Neural cell (in vitro differentiated cells): ENCODE measurements around the gene SEPTIN2. TPM values are rescaled to one million over a fixed set of nuclear protein-coding genes. Genes with fewer than 3 reads are reported as not detected.
"Not testable (repeated sequence)": the region's sequence is repeated elsewhere in the genome, so short reads cannot be mapped to it uniquely, and the experiment has no call there.

ENCODE experiments used
- H2AFZ ChIP-seq: fragments of 200-600, 300-800 bp; sonication (generic), shearing (Covaris generic); 2 replicates; pipeline ENCODE4 v1.6.0; 2014; ENCODE audit warnings: low read depth, mild to moderate bottlenecking, antibody characterized with exemption, low read length, moderate library complexity
- H3F3A ChIP-seq: fragments of 200-600 bp; shearing (Covaris generic); 2 replicates; pipeline ENCODE4 v1.6.1; 2016; ENCODE audit warnings: mild to moderate bottlenecking, moderate library complexity, mixed read lengths, antibody characterized with exemption, low read length; ENCODE audit not compliant: insufficient read depth, poor library complexity, severe bottlenecking
- H3K27ac ChIP-seq: fragments of 200-600, 300-800 bp; sonication (generic), shearing (Covaris generic); 2 replicates; pipeline ENCODE4 v1.5.1; 2014; ENCODE audit warnings: mild to moderate bottlenecking, low read length, moderate library complexity
- H3K27me3 ChIP-seq: fragments of 300-800, 200-600 bp; sonication (generic), shearing (Covaris generic); 2 replicates; pipeline ENCODE4 v1.6.0; 2014; ENCODE audit warnings: mild to moderate bottlenecking, low read depth, low read length, moderate library complexity; ENCODE audit not compliant: insufficient read depth
- H3K36me3 ChIP-seq: fragments of 300-800, 200-600 bp; sonication (generic), shearing (Covaris generic); 2 replicates; pipeline ENCODE4 v1.5.1; 2014; ENCODE audit warnings: mild to moderate bottlenecking, antibody characterized with exemption, low read length, moderate library complexity; ENCODE audit not compliant: insufficient read depth
- H3K4me2 ChIP-seq: fragments of 300-800, 200-600 bp; sonication (generic), shearing (Covaris generic); 2 replicates; pipeline ENCODE4 v1.6.0; 2014; ENCODE audit warnings: mild to moderate bottlenecking, low read length
- H3K4me3 ChIP-seq: fragments of 300-800, 200-600 bp; sonication (generic), shearing (Covaris generic); 2 replicates; pipeline ENCODE4 v1.5.1; 2014; ENCODE audit warnings: mild to moderate bottlenecking, low read length, moderate library complexity
- H3K79me2 ChIP-seq: fragments of 200-600 bp; shearing (Covaris generic); replicated peaks from 2 replicates; pipeline ENCODE4 v1.6.0; 2014; ENCODE audit warnings: mild to moderate bottlenecking, low read length, moderate library complexity; ENCODE audit not compliant: insufficient read depth
- H3K9ac ChIP-seq: fragments of 300-800, 200-600 bp; sonication (generic), shearing (Covaris generic); 2 replicates; pipeline ENCODE4 v1.6.1; 2016; ENCODE audit warnings: mild to moderate bottlenecking, low read length, mixed read lengths
- H3K9me2 ChIP-seq: fragments of 200-600 bp; shearing (Covaris generic); 2 replicates; pipeline ENCODE4 v1.6.1; 2016; ENCODE audit warnings: mild to moderate bottlenecking, low read length, mixed read lengths; ENCODE audit not compliant: insufficient read depth
- H3K9me3 ChIP-seq: fragments of 200-600, 300-800 bp; sonication (generic), shearing (Covaris generic); 2 replicates; pipeline ENCODE4 v1.6.1; 2016; ENCODE audit warnings: mild to moderate bottlenecking, mixed run types, low read length, moderate library complexity, mixed read lengths
- H4K20me1 ChIP-seq: fragments of 200-600 bp; shearing (Covaris generic); 2 replicates; pipeline ENCODE4 v1.6.1; 2016; ENCODE audit warnings: mild to moderate bottlenecking, mixed run types; ENCODE audit not compliant: insufficient read depth
- CTCF ChIP-seq: fragments of 450-650 bp; IDR thresholded peaks from 2 replicates; pipeline ENCODE4 v1.5.1; 2014; ENCODE audit warnings: antibody characterized with exemption, mild to moderate bottlenecking, moderate library complexity; ENCODE audit not compliant: poor library complexity, severe bottlenecking
- EP300 ChIP-seq: fragments of 450-650 bp; conservative IDR thresholded peaks from 2 replicates; pipeline ENCODE4 v1.6.1; 2014; ENCODE audit warnings: antibody characterized with exemption, mild to moderate bottlenecking, moderate library complexity; ENCODE audit not compliant: poor library complexity, severe bottlenecking
- EZH2 ChIP-seq: fragments of 200-600, 300-800 bp; shearing (Covaris generic), sonication (generic); IDR thresholded peaks from 2 replicates; pipeline ENCODE4 v1.6.1; 2014; ENCODE audit warnings: antibody characterized with exemption, low read length, borderline replicate concordance, mild to moderate bottlenecking; ENCODE audit not compliant: insufficient read depth, poor library complexity, severe bottlenecking
- MXI1 ChIP-seq: fragments of 450-650 bp; conservative IDR thresholded peaks from 2 replicates; pipeline ENCODE4 v1.6.1; 2014; ENCODE audit warnings: antibody characterized with exemption, mild to moderate bottlenecking; ENCODE audit not compliant: poor library complexity, severe bottlenecking
- POLR2AphosphoS5 ChIP-seq: IDR thresholded peaks from 2 replicates; pipeline ENCODE4 v1.6.1; 2012
- RAD21 ChIP-seq: fragments of 450-650 bp; conservative IDR thresholded peaks from 2 replicates; pipeline ENCODE4 v1.6.1; 2014; ENCODE audit warnings: antibody characterized with exemption, mild to moderate bottlenecking, moderate library complexity
- REST ChIP-seq: IDR thresholded peaks from 2 replicates; pipeline ENCODE4 v1.6.1; 2012; ENCODE audit warnings: borderline replicate concordance
- SMC3 ChIP-seq: fragments of 450-650 bp; conservative IDR thresholded peaks from 2 replicates; pipeline ENCODE4 v1.6.1; 2014; ENCODE audit warnings: antibody characterized with exemption, mild to moderate bottlenecking, moderate library complexity; ENCODE audit not compliant: poor library complexity
- TAF1 ChIP-seq: IDR thresholded peaks from 2 replicates; pipeline ENCODE4 v1.6.1; 2012; ENCODE audit warnings: low read depth
- polyA plus RNA-seq: library from polyadenylated mRNA; depleted of rRNA; stranded (reverse); fragments of >200 nt; gene quantifications from 2 replicates; pipeline ENCODE4 v1.2.3, GENCODE V29; 2014

SEPTIN2 gene
- polyA plus RNA-seq, 1 donor from 2014 or later: 467 TPM

GRCh38 chr2:241390301-241391206 is 74.8 kb downstream of the SEPTIN2 start:
- H3K27me3 ChIP-seq: no peaks in the 10 kb centered on the region
- no peaks in the 10 kb centered on the region for H3K9me2 ChIP-seq
- no peak overlapping the region for H2AFZ ChIP-seq
- H3K4me2 ChIP-seq: no peak overlapping the region
- H3K79me2 ChIP-seq: no peaks in the 10 kb centered on the region
- no peak overlapping the region for H3K27ac ChIP-seq
- TF ChIP-seq RAD21 (no peak), CTCF (no peak), EP300 (no peak), MXI1 (no peak), TAF1 (no peak), SMC3 (no peak), EZH2 (no peak)
- H3K9me3 ChIP-seq: no peaks in the 10 kb centered on the region
- no peaks in the 10 kb centered on the region for H4K20me1 ChIP-seq
- no peak overlapping the region for H3K4me3 ChIP-seq
- no peaks in the 10 kb centered on the region for H3F3A ChIP-seq
- no peaks in the 10 kb centered on the region for H3K36me3 ChIP-seq
- H3K9ac ChIP-seq: no peak overlapping the region

- TF ChIP-seq CTCF (no peak), SMC3 (no peak), REST (no peak), POLR2AphosphoS5 (no peak), EZH2 (no peak), TAF1 (no peak), MXI1 (no peak), EP300 (no peak), RAD21 (no peak)
- H2AFZ ChIP-seq: no peak overlapping the region
- no peaks in the 10 kb centered on the region for H4K20me1 ChIP-seq
- H3K36me3 ChIP-seq: no peaks in the 10 kb centered on the region
- H3F3A ChIP-seq: no peaks in the 10 kb centered on the region
- no peak overlapping the region for H3K9ac ChIP-seq
- H3K4me2 ChIP-seq: no peak overlapping the region
- no peak overlapping the region for H3K27ac ChIP-seq
- no peaks in the 10 kb centered on the region for H3K27me3 ChIP-seq
- no peaks in the 10 kb centered on the region for H3K9me3 ChIP-seq
- no peaks in the 10 kb centered on the region for H3K79me2 ChIP-seq
- no peaks in the 10 kb centered on the region for H3K9me2 ChIP-seq
- H3K4me3 ChIP-seq: no peak overlapping the region
These were observed 76.4 kb downstream of the SEPTIN2 start for GRCh38 chr2:241391892-241392665.

GRCh38 chr2:241392753-241393152 is 77.0 kb downstream of the SEPTIN2 start:
- not testable (repeated sequence) for H3K36me3 ChIP-seq, H3F3A ChIP-seq, H3K9me2 ChIP-seq, H2AFZ ChIP-seq, H4K20me1 ChIP-seq, H3K9me3 ChIP-seq, H3K4me3 ChIP-seq, H3K27ac ChIP-seq, H3K4me2 ChIP-seq, H3K9ac ChIP-seq, H3K27me3 ChIP-seq, H3K79me2 ChIP-seq
